ENCODE data around the gene MAP3K8. TPM values are rescaled to one million over a fixed set of nuclear protein-coding genes. Genes with fewer than 3 reads are reported as not detected.

Gene MAP3K8
- 8.5 and 25.1 TPM in 2 replicates for total RNA-seq

DNA sequence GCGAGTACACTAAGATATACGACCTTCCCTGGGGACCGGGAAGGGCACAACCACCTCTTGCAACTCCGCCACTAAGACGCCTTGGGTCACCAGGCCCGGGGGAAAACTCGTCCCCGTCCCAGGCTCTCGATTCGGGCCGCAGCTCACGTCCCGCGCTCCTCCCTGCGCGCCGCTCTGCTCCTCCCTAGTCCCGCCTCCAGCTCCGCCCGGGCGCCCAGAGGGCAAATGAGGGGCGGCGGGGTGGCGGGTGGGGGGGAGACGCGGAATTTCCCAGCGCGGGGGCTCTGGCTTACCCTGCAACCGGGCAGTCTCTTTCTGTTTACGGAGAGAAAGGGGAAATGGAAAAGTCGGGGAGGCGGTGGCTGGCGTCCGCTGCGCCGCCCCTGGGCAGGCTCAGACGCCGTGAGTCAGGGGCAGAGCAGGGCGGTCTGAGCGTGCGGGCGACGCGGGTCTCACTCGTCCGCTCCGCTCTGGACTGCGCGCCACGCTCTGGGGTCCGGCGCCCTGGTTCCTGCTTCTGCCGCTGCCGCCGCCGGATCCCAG is at the start of gene MAP3K8:
Gene MAP3K8, plus strand, starts transcription at position 455 of the 543 bp plus-strand sequence. CDS start 4,755 bp downstream, outside the sequence.

Other genes starting within 250 kb of the MAP3K8 start
- 9.2 and 10.3 TPM in 2 replicates for gene MTPAP, start 84.9 kb upstream of the MAP3K8 start, total RNA-seq
- gene LYZL2, start 195.6 kb downstream of the MAP3K8 start, total RNA-seq, result not detected in 2 replicates